HepG2 (cell line): ENCODE measurements around the gene CCDC183. TPM values are rescaled to one million over a fixed set of nuclear protein-coding genes. Genes with fewer than 3 reads are reported as not detected.
A peak's percentile ranks its signal among the peaks of the same experiment; 100 is the strongest.

Source experiments
- AGO1 ChIP-seq: fragments of 200-400 bp; formaldehyde crosslinking; IDR thresholded peaks from 2 replicates; pipeline ENCODE4 v1.6.1; 2017; ENCODE audit warnings: mild to moderate bottlenecking, low read depth, low read length, moderate library complexity; ENCODE audit not compliant: poor library complexity, severe bottlenecking
- DR1 ChIP-seq: sonication (generic); formaldehyde crosslinking; IDR thresholded peaks from 2 replicates; pipeline ENCODE4 v1.8.0; 2021; ENCODE audit warnings: mild to moderate bottlenecking, missing genetic modification reagents, inconsistent platforms
- ETV6 ChIP-seq: sonication (generic); formaldehyde crosslinking; conservative IDR thresholded peaks from 2 replicates; pipeline ENCODE4 v1.4.0; 2020; ENCODE audit warnings: missing genetic modification reagents
- FOXO1 ChIP-seq: sonication (generic); formaldehyde crosslinking; IDR thresholded peaks from 2 replicates; pipeline ENCODE4 v1.4.0; 2020; ENCODE audit warnings: missing genetic modification reagents
- HHEX ChIP-seq: IDR thresholded peaks from 2 replicates; pipeline ENCODE4 v1.6.1; 2016; ENCODE audit warnings: control low read depth
- HMG20A ChIP-seq: IDR thresholded peaks from 2 replicates; pipeline ENCODE4 v1.6.1; 2016; ENCODE audit warnings: borderline replicate concordance
- HOXA5 ChIP-seq: sonication (generic); formaldehyde crosslinking; IDR thresholded peaks from 2 replicates; pipeline ENCODE4 v1.4.0; 2020; ENCODE audit warnings: missing genetic modification reagents
- KLF11 ChIP-seq: IDR thresholded peaks from 2 replicates; pipeline ENCODE4 v1.6.1; 2016; ENCODE audit warnings: missing compliant biosample characterization
- MEF2D ChIP-seq: sonication (generic); formaldehyde crosslinking; IDR thresholded peaks from 2 replicates; pipeline ENCODE4 v1.5.1; 2020; ENCODE audit warnings: mild to moderate bottlenecking, missing genetic modification reagents
- SKI ChIP-seq: fragments of 450-650 bp; IDR thresholded peaks from one replicate; pipeline ENCODE4 v1.6.1; 2018; ENCODE audit warnings: mild to moderate bottlenecking; ENCODE audit not compliant: partially characterized antibody
- TRIM24 ChIP-seq: sonication (generic); formaldehyde crosslinking; IDR thresholded peaks from 2 replicates; pipeline ENCODE4 v1.8.0; 2022; ENCODE audit warnings: mild to moderate bottlenecking, missing genetic modification reagents
- XBP1 ChIP-seq: sonication (generic); formaldehyde crosslinking; IDR thresholded peaks from 2 replicates; pipeline ENCODE4 v1.5.0; 2020; ENCODE audit warnings: missing genetic modification reagents
- ZNF282 ChIP-seq: fragments of 450-650 bp; IDR thresholded peaks from 2 replicates; pipeline ENCODE4 v1.6.1; 2018; ENCODE audit not compliant: partially characterized antibody
- ZNF781 ChIP-seq: sonication (generic); formaldehyde crosslinking; IDR thresholded peaks from 2 replicates; pipeline ENCODE4 v1.5.1; 2020; ENCODE audit warnings: borderline replicate concordance, mild to moderate bottlenecking, missing genetic modification reagents; ENCODE audit errors: not compliant biosample characterization
- polyA plus RNA-seq, 8 experiments: library from polyadenylated mRNA; depleted of rRNA in 3 of 8; stranded (reverse) in 7 of 8; unstranded in 1 of 8; fragments of >200 nt; fragmentation: Illumina TruSeq in 4 of 8; extraction: Trizol in 4 of 8; gene quantifications; 2 replicates each; pipeline versions ENCODE4 v1.2.1 to v1.2.3, GENCODE V29; 2011 to 2016; ENCODE audit warnings: low read depth in 4 of 8, missing spikeins in 1 of 8, mixed read lengths in 1 of 8; ENCODE audit not compliant: insufficient read depth in 1 of 8
- total RNA-seq, 5 experiments: library from RNA; depleted of rRNA; stranded (reverse); fragments of >200 nt; fragmentation: Illumina TruSeq; extraction: Trizol; gene quantifications; 2 replicates each; pipeline ENCODE4 v1.2.3, GENCODE V29; 2016; ENCODE audit warnings: low read depth in 1 of 5
- TF ChIP-seq, protein P1 (sequence below): sonication (generic); formaldehyde crosslinking; IDR thresholded peaks from 2 replicates; pipeline ENCODE4; 2020; ENCODE audit warnings: missing genetic modification reagents, mild to moderate bottlenecking, borderline replicate concordance
- TF ChIP-seq, protein P2 (sequence below): sonication (generic); formaldehyde crosslinking; IDR thresholded peaks from 2 replicates; pipeline ENCODE4 v1.4.0; 2020; ENCODE audit warnings: missing genetic modification reagents, mild to moderate bottlenecking, borderline replicate concordance
- TF ChIP-seq, protein P3 (sequence below): sonication (generic); formaldehyde crosslinking; IDR thresholded peaks from 2 replicates; pipeline ENCODE4 v1.8.1; 2023; ENCODE audit warnings: missing genetic modification reagents, mild to moderate bottlenecking, borderline replicate concordance
- TF ChIP-seq, protein P4 (sequence below): sonication (generic); formaldehyde crosslinking; IDR thresholded peaks from 2 replicates; pipeline ENCODE4 v1.5.0; 2020; ENCODE audit warnings: mild to moderate bottlenecking, missing genetic modification reagents, borderline replicate concordance
- TF ChIP-seq, protein P5 (sequence below): sonication (generic); formaldehyde crosslinking; IDR thresholded peaks from 2 replicates; pipeline ENCODE4 v1.4.0; 2020; ENCODE audit warnings: missing genetic modification reagents

CCDC183 gene
- total and polyA plus RNA-seq, 2 of the 13 experiments (the other 11 are each of a cell fraction or from before 2014, with no cell fraction given), result 5.0 to 66.4 TPM

DNA sequence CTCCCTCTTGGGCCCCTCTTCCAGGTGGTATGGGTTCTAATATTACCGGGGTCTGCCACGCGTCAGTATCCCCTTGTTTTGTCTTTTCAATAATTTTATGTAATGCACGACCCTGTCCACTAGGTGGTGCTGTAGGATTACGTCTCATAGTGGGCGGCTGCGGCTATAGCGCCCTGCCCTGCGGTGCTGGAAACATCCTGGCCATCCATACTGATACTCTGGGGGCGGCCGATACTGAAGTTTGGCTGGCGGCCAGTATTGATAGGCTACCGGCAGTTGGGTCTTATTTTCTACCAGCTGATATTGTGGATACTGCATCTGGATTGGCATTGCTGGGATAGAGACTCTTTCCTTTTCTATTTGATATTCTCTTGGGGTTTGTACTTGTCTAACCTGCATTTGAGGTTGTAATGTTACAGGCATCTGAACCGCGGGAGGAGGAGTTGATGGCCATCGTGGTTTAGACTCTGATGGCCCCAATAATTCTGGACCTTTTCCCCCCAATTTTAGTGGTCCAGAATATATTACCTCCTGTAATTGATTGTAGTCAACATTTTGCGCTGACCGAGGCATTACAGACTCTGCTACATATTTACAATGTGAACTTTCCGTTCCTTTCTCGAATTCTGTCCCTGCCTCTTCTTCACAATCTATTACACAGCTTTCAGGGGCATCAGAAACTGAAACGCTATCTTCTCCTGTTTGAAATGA, 8.3 kb upstream of the CCDC183 start (continued):
- TF ChIP-seq, protein P1, sequence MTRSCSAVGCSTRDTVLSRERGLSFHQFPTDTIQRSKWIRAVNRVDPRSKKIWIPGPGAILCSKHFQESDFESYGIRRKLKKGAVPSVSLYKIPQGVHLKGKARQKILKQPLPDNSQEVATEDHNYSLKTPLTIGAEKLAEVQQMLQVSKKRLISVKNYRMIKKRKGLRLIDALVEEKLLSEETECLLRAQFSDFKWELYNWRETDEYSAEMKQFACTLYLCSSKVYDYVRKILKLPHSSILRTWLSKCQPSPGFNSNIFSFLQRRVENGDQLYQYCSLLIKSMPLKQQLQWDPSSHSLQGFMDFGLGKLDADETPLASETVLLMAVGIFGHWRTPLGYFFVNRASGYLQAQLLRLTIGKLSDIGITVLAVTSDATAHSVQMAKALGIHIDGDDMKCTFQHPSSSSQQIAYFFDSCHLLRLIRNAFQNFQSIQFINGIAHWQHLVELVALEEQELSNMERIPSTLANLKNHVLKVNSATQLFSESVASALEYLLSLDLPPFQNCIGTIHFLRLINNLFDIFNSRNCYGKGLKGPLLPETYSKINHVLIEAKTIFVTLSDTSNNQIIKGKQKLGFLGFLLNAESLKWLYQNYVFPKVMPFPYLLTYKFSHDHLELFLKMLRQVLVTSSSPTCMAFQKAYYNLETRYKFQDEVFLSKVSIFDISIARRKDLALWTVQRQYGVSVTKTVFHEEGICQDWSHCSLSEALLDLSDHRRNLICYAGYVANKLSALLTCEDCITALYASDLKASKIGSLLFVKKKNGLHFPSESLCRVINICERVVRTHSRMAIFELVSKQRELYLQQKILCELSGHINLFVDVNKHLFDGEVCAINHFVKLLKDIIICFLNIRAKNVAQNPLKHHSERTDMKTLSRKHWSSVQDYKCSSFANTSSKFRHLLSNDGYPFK (CRISPR knock-in tag), result no peak
- TF ChIP-seq, protein P2, sequence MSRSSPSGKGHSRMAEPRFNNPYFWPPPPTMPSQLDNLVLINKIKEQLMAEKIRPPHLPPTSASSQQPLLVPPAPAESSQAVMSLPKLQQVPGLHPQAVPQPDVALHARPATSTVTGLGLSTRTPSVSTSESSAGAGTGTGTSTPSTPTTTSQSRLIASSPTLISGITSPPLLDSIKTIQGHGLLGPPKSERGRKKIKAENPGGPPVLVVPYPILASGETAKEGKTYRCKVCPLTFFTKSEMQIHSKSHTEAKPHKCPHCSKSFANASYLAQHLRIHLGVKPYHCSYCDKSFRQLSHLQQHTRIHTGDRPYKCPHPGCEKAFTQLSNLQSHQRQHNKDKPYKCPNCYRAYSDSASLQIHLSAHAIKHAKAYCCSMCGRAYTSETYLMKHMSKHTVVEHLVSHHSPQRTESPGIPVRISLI (CRISPR knock-in tag), result no peak
- no peak for TF ChIP-seq XBP1 (CRISPR knock-in tag)
- TF ChIP-seq, protein P3, sequence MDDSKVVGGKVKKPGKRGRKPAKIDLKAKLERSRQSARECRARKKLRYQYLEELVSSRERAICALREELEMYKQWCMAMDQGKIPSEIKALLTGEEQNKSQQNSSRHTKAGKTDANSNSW (CRISPR knock-in tag), result no peak
- TF ChIP-seq AGO1, result no peak
- no peak for TF ChIP-seq HHEX (CRISPR knock-in tag)
- no peak for TF ChIP-seq SKI
- TF ChIP-seq ZNF781 (CRISPR knock-in tag), result peak; percentile 47
- TF ChIP-seq ETV6 (CRISPR knock-in tag), result no peak
- TF ChIP-seq ZNF282, result no peak
- no peak for TF ChIP-seq DR1 (CRISPR knock-in tag)
- TF ChIP-seq, protein P4, sequence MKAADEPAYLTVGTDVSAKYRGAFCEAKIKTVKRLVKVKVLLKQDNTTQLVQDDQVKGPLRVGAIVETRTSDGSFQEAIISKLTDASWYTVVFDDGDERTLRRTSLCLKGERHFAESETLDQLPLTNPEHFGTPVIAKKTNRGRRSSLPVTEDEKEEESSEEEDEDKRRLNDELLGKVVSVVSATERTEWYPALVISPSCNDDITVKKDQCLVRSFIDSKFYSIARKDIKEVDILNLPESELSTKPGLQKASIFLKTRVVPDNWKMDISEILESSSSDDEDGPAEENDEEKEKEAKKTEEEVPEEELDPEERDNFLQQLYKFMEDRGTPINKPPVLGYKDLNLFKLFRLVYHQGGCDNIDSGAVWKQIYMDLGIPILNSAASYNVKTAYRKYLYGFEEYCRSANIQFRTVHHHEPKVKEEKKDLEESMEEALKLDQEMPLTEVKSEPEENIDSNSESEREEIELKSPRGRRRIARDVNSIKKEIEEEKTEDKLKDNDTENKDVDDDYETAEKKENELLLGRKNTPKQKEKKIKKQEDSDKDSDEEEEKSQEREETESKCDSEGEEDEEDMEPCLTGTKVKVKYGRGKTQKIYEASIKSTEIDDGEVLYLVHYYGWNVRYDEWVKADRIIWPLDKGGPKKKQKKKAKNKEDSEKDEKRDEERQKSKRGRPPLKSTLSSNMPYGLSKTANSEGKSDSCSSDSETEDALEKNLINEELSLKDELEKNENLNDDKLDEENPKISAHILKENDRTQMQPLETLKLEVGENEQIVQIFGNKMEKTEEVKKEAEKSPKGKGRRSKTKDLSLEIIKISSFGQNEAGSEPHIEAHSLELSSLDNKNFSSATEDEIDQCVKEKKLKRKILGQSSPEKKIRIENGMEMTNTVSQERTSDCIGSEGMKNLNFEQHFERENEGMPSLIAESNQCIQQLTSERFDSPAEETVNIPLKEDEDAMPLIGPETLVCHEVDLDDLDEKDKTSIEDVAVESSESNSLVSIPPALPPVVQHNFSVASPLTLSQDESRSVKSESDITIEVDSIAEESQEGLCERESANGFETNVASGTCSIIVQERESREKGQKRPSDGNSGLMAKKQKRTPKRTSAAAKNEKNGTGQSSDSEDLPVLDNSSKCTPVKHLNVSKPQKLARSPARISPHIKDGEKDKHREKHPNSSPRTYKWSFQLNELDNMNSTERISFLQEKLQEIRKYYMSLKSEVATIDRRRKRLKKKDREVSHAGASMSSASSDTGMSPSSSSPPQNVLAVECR (CRISPR knock-in tag), result peak; percentile 43; the same call in 1 of the 2 replicates
- no peak; the same call in 1 of the 2 replicates for TF ChIP-seq FOXO1 (CRISPR knock-in tag)
- peak; percentile 68; the same call in 1 of the 2 replicates for TF ChIP-seq MEF2D (CRISPR knock-in tag)
- TF ChIP-seq HMG20A (CRISPR knock-in tag), result no peak
- TF ChIP-seq TRIM24 (CRISPR knock-in tag), result no peak
- TF ChIP-seq HOXA5 (CRISPR knock-in tag), result no peak
- TF ChIP-seq KLF11, result no peak
- TF ChIP-seq, protein P5, sequence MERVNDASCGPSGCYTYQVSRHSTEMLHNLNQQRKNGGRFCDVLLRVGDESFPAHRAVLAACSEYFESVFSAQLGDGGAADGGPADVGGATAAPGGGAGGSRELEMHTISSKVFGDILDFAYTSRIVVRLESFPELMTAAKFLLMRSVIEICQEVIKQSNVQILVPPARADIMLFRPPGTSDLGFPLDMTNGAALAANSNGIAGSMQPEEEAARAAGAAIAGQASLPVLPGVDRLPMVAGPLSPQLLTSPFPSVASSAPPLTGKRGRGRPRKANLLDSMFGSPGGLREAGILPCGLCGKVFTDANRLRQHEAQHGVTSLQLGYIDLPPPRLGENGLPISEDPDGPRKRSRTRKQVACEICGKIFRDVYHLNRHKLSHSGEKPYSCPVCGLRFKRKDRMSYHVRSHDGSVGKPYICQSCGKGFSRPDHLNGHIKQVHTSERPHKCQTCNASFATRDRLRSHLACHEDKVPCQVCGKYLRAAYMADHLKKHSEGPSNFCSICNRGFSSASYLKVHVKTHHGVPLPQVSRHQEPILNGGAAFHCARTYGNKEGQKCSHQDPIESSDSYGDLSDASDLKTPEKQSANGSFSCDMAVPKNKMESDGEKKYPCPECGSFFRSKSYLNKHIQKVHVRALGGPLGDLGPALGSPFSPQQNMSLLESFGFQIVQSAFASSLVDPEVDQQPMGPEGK (CRISPR knock-in tag), result 0 out of 2 replicates have a peak, but pooled peaks have one; percentile 43
